DOHH2 (cell line): ENCODE results near the gene LRRC4C.

Source experiments
- EZH2phosphoT487 ChIP-seq: fragments of 200-600 bp; sonication (generic); IDR thresholded peaks from 2 replicates; pipeline ENCODE4 v1.6.1; 2017; ENCODE audit warnings: borderline replicate concordance, mild to moderate bottlenecking, antibody characterized with exemption, low read length, moderate library complexity, mixed read lengths
- TF ChIP-seq, protein P1 (sequence below): fragments of 200-600 bp; sonication (generic); IDR thresholded peaks from one replicate; pipeline ENCODE4 v1.5.1; 2014; ENCODE audit warnings: antibody characterized with exemption, mild to moderate bottlenecking, low read depth, low read length; ENCODE audit not compliant: poor library complexity, severe bottlenecking

- TF ChIP-seq, protein P1, sequence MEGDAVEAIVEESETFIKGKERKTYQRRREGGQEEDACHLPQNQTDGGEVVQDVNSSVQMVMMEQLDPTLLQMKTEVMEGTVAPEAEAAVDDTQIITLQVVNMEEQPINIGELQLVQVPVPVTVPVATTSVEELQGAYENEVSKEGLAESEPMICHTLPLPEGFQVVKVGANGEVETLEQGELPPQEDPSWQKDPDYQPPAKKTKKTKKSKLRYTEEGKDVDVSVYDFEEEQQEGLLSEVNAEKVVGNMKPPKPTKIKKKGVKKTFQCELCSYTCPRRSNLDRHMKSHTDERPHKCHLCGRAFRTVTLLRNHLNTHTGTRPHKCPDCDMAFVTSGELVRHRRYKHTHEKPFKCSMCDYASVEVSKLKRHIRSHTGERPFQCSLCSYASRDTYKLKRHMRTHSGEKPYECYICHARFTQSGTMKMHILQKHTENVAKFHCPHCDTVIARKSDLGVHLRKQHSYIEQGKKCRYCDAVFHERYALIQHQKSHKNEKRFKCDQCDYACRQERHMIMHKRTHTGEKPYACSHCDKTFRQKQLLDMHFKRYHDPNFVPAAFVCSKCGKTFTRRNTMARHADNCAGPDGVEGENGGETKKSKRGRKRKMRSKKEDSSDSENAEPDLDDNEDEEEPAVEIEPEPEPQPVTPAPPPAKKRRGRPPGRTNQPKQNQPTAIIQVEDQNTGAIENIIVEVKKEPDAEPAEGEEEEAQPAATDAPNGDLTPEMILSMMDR: no peak
- no peak for TF ChIP-seq EZH2phosphoT487
Measured at GRCh38 chr11:40425168-40425567, 1034.3 kb downstream of the LRRC4C start.
